Gastrocnemius medialis (tissue), 4 donors: Measurements from ENCODE around the gene MELTF. TPM values are rescaled to one million over a fixed set of nuclear protein-coding genes. Genes with fewer than 3 reads are reported as not detected.
A peak's percentile ranks its signal among the peaks of the same experiment; 100 is the strongest.

Source experiments
- ATAC-seq, 2 donors: fragments of 150-250 bp; one replicate each; pipeline ENCODE4 v1.9.1; 2016
- DNase-seq, 2 donors: peaks; one replicate each; pipeline ENCODE4 v3.0.0-alpha.2; 2019
- H3K27ac ChIP-seq, 4 donors: fragments of 200-600 bp; sonication (generic); 1 replicate in 1 of 4; 2 replicates in 3 of 4; pipeline ENCODE4 v1.5.1; 2016 to 2018; ENCODE audit warnings: mild to moderate bottlenecking in 2 of 4, moderate library complexity in 1 of 4
- H3K27me3 ChIP-seq, 3 donors: fragments of 200-600 bp; sonication (generic) in 2 of 3; 1 replicate in 1 of 3; 2 replicates in 2 of 3; pipeline versions ENCODE4 v1.5.1 to v1.6.0; 2016 to 2019; ENCODE audit warnings: mild to moderate bottlenecking in 1 of 3, moderate library complexity in 1 of 3
- H3K36me3 ChIP-seq, 2 donors: fragments of 200-600 bp; sonication (generic) in 1 of 2; one replicate each; pipeline ENCODE4 v1.5.1; 2017 to 2018
- H3K4me1 ChIP-seq, 2 donors: fragments of 200-600 bp; sonication (generic) in 1 of 2; one replicate each; pipeline ENCODE4 v1.5.1; 2016 to 2017; ENCODE audit warnings: mild to moderate bottlenecking in 2 of 2
- H3K4me3 ChIP-seq, 4 donors: fragments of 200-600 bp; sonication (generic) in 3 of 4; 1 replicate in 1 of 4; 2 replicates in 3 of 4; pipeline ENCODE4 v1.5.1; 2016 to 2019; ENCODE audit warnings: mild to moderate bottlenecking in 2 of 4
- H3K9me3 ChIP-seq, 3 donors: fragments of 200-600 bp; sonication (generic) in 2 of 3; 1 replicate in 1 of 3; 2 replicates in 2 of 3; pipeline ENCODE4 v1.5.1; 2016 to 2019
- POLR2A ChIP-seq, 2 donors: fragments of 450-650 bp; IDR thresholded peaks; one replicate each; pipeline ENCODE4 v1.6.1; 2017; ENCODE audit warnings: antibody characterized with exemption in 2 of 2, mild to moderate bottlenecking in 2 of 2, moderate library complexity in 2 of 2
- in situ Hi-C, 4 donors: fragments of 200-750 bp; cut with MboI; loops; one replicate each; pipeline versions ENCODE4 v1.15.0 to v1.8.0; 2017; ENCODE audit warnings: low sequenced_read_pairs in 4 of 4
- intact Hi-C: fragments of 100-400 bp; cut with DNase I; formaldehyde crosslinking; loops from one replicate; pipeline ENCODE4 v1.15.1; 2023; ENCODE audit warnings: low total_unique reads
- total RNA-seq, 4 donors: library from RNA; depleted of rRNA; stranded (reverse); fragments of >200 nt; gene quantifications; one replicate each; pipeline versions ENCODE4 v1.1.0 to v1.2.3, GENCODE V29; 2016
- TF ChIP-seq, protein P1 (sequence below), 5 experiments: fragments of 450-650 bp in 3 of 5; fragments of 200-600 bp in 2 of 5; sonication (generic) in 2 of 5; IDR thresholded peaks in 4 of 5; conservative IDR thresholded peaks in 1 of 5; 1 replicate in 4 of 5; 2 replicates in 1 of 5; pipeline ENCODE4 v1.5.1; 2016 to 2019; ENCODE audit warnings: antibody characterized with exemption in 5 of 5, mild to moderate bottlenecking in 3 of 5, moderate library complexity in 3 of 5

MELTF gene
- total RNA-seq, 4 donors from 2014 or later: 0.36 to 0.64 (median 0.42) TPM; not detected in 1

DNA sequence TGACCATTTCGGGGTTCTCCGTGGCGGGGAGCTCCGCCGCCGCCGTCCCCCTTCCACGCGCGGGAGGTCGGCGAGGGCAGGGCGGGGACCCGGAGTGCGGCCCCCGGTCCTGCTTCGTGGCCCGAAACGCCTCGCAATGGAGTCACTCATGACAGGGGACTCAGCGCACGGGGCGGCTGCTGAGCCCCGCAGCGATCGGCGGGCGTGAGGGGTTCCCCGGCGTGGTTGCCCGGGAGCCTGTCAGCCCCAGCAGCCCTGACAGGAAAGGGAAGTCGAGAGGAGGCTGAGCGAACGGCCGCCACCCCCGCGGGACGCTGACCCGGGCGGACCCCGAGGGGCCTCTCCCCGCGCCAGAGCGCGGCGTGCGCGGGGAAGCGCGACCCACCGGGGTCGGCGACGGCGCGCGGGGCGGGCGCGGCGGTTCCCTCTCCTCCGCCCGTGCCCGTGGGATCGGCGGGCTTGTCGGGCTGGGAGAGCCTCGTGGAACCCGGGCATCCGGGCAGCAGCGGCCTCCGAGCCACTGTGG, 60.4 kb downstream of the MELTF start:
- in situ Hi-C loops: loop anchor here in 2 of 4 donors (10.0 to 25.0 kb wide), 2 partner anchors 107 to 134 kb away; partner anchors contain the start of gene SENP5 (in 1 of the 2)
- H3K27ac ChIP-seq: peak overlapping the region; percentile 74 to 78 (median 77)
- DNase-seq (no peak), ATAC-seq (peak; percentile 42 to 60)
- no peaks in the 10 kb centered on the region for H3K27me3 ChIP-seq
- intact Hi-C loops: loop anchor here (1.0 kb wide), 1 partner anchor 27 kb away; the partner anchor contains the start of gene NCBP2
- H3K9me3 ChIP-seq: no peaks in the 10 kb centered on the region
- H3K36me3 ChIP-seq: no peaks in the 10 kb centered on the region
- no peak for TF ChIP-seq POLR2A (IDR thresholded peaks at IDR 0.05)
- TF ChIP-seq, protein P1, sequence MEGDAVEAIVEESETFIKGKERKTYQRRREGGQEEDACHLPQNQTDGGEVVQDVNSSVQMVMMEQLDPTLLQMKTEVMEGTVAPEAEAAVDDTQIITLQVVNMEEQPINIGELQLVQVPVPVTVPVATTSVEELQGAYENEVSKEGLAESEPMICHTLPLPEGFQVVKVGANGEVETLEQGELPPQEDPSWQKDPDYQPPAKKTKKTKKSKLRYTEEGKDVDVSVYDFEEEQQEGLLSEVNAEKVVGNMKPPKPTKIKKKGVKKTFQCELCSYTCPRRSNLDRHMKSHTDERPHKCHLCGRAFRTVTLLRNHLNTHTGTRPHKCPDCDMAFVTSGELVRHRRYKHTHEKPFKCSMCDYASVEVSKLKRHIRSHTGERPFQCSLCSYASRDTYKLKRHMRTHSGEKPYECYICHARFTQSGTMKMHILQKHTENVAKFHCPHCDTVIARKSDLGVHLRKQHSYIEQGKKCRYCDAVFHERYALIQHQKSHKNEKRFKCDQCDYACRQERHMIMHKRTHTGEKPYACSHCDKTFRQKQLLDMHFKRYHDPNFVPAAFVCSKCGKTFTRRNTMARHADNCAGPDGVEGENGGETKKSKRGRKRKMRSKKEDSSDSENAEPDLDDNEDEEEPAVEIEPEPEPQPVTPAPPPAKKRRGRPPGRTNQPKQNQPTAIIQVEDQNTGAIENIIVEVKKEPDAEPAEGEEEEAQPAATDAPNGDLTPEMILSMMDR (IDR thresholded peaks at IDR 0.05 in 4 of 5, conservative IDR thresholded peaks at IDR 0.05 in 1 of 5): no peak
- H3K4me3 ChIP-seq: peak overlapping the region; percentile 78 to 97 (median 88)
- peaks cover 0 to 9% of the 10 kb centered on the region in 2 donors for H3K4me1 ChIP-seq

DNA sequence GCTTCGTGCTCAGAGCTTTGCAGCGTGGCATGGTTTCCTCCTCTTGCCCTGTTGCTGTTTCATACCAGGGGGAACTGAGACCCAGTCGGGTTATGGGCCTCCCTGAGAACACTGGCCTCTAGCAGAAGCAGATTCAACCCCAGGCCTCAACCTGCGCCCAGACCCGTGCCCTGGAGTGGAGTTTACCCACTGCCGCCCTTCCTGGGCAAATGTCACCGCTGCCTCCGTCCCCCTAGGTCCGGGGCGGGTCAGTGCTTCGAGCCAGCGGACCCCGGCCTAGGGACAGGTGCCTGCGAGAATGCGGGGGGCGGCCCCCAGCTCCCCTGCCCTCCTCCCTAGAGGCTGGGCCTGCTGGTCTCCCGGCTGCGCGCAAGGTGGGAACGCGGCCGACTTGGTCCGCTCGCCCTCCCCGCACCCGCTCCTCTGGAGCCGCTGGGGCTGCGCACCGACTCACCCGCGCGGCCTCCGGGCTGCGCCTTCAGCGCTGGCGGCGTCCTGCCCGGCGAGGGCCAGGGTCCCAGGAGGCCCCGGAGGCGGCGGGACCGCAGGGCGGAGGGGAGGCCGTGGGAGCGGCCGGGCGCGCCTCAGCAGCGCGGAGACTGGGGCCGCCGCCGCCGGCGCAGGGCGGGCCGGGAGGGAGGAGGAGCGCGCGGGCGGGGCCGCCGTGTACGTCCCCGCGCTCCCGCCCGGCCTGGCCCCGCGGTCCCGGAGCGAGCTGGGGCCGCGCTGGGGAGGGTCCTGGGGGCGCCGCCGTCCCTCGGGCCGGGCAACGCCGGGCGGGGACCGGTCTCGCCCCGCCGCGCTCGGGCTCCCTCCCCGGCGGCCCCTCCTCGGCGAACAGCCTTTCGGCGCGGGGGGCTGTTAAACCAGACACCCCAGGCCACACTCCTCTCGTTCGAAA, 61.1 kb downstream of the MELTF start, which contains the start of gene PIGZ:
TSS of gene PIGZ (minus strand) at position 601 of the 901 bp plus-strand sequence. CDS start 16,802 bp downstream, outside the sequence.
- no peaks in the 10 kb centered on the region for H3K27me3 ChIP-seq
- ATAC-seq (peak; percentile 74 to 75), DNase-seq (no peak)
- no peaks in the 10 kb centered on the region for H3K9me3 ChIP-seq
- no peaks in the 10 kb centered on the region for H3K36me3 ChIP-seq
- peak within 1 kb of the TSS; percentile 78 to 97 (median 88) for H3K4me3 ChIP-seq
- peaks cover 0 to 9% of the 10 kb centered on the region in 2 donors for H3K4me1 ChIP-seq
- TF ChIP-seq, protein P1 (IDR thresholded peaks at IDR 0.05 in 4 of 5, conservative IDR thresholded peaks at IDR 0.05 in 1 of 5): no peak
- TF ChIP-seq POLR2A (IDR thresholded peaks at IDR 0.05): peak; percentile 40 to 50
- intact Hi-C loops: loop anchor here (1.0 kb wide), 1 partner anchor 26 kb away; the partner anchor contains the start of gene NCBP2
- H3K27ac ChIP-seq: peak within 1 kb of the TSS; percentile 74 to 78 (median 77)
- in situ Hi-C loops: loop anchor here in 2 of 4 donors (10.0 to 25.0 kb wide), 2 partner anchors 106 to 134 kb away; partner anchors contain the start of gene SENP5 (in 1 of the 2)

DNA sequence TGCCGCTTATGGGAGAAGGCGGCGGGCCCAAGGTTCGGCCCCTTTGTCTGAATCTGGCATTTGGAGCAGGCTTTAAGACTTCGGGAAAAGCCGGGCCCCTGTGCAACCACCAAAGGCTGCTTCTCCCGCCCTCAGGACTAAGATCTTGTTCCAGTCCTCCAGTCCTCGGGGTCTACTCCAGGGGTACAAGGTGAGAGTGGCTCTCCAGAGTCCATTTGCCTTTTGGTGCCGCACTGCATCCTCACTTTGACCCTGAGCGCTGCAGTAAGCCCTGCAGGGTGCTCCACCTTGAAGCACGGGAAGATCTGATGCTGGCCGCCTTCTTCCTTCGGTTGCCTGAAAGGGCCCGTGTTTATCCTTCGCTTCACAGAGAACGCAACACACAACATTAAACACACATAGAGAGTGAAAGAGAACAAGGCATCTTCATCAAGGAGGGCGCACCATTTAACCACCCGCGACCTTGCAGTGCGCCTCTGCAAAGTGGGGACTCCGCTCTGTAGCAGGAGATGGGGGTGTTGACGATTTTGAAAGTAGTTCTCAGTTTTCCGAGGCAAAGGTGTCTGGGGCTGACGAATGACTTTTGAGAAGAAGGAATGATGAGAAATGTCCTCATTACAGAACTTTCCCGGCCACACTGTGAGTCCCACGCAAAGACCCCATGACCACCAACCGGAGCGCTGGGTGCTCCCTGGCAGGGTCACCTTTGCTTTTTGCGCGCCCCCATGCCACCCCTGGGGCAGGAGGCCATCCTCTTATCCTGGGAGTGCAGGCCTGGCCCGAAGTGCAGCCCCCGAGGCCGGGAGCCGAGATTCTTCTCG, 62.0 kb downstream of the MELTF start:
- no peaks in the 10 kb centered on the region for H3K27me3 ChIP-seq
- ATAC-seq: no peak
- H3K27ac ChIP-seq: peak overlapping the region in 3 of 4 donors; percentile 44 to 74 (median 56)
- no peaks in the 10 kb centered on the region for H3K36me3 ChIP-seq
- TF ChIP-seq, protein P1 (IDR thresholded peaks at IDR 0.05 in 4 of 5, conservative IDR thresholded peaks at IDR 0.05 in 1 of 5): no peak
- TF ChIP-seq POLR2A (IDR thresholded peaks at IDR 0.05): no peak
- intact Hi-C loops (no loop called here), in situ Hi-C loops (loop anchor here in 2 of 4 donors (10.0 to 25.0 kb wide), 2 partner anchors 105 to 133 kb away; partner anchors contain the start of gene SENP5 (in 1 of the 2))
- no peak for DNase-seq
- H3K9me3 ChIP-seq: no peaks in the 10 kb centered on the region
- peaks cover 0 to 9% of the 10 kb centered on the region in 2 donors for H3K4me1 ChIP-seq
- H3K4me3 ChIP-seq: peak overlapping the region; percentile 69 to 86 (median 78)
